Ovary (tissue), 3 donors: ENCODE results near the gene TCF4.

Experiments
- CTCF ChIP-seq, 3 donors: fragments of 450-650 bp in 2 of 3; fragments of 200-600 bp in 1 of 3; IDR thresholded peaks; one replicate each; pipeline versions ENCODE4 v1.5.1 to v1.8.0; 2016 to 2022; ENCODE audit warnings: antibody characterized with exemption in 3 of 3, mild to moderate bottlenecking in 1 of 3
- POLR2A ChIP-seq: fragments of 450-650 bp; IDR thresholded peaks from one replicate; pipeline ENCODE4 v1.6.1; 2017; ENCODE audit warnings: antibody characterized with exemption, mild to moderate bottlenecking, moderate library complexity
- donor health status: DM: no; HTN: no; CAD: no.

- no peak for TF ChIP-seq CTCF (IDR thresholded peaks at IDR 0.05)
- no peak for TF ChIP-seq POLR2A
Observed at GRCh38 chr18:55275039-55275901, 312.7 kb downstream of the TCF4 start.
